Calu3 (cell line): ENCODE data around the gene MAN1A2. TPM values are rescaled to one million over a fixed set of nuclear protein-coding genes. Genes with fewer than 3 reads are reported as not detected.

Experiments used
- BruUV-seq: library from RNA; stranded (reverse); fragments of 400-500 nt; replicated peaks from 2 replicates; lab custom pipeline; 2021; lab: Mats Ljungman, UMichigan
- CTCF ChIA-PET: fragments of 300-600 bp; sonication (Branson Sonifier 250); formaldehyde crosslinking; loops from one replicate; lab custom pipeline; 2022; ENCODE audit warnings: antibody characterized with exemption; lab: Charles Lee
- DNase-seq: peaks from one replicate; pipeline ENCODE4 v3.0.0; 2022
- H3K27ac Mint-ChIP-seq: one replicate; pipeline ENCODE4 v1.8.0; 2022; ENCODE audit warnings: mixed read lengths; ENCODE audit not compliant: unreplicated experiment
- H3K27me3 Mint-ChIP-seq: one replicate; pipeline ENCODE4 v1.8.0; 2022; ENCODE audit warnings: mixed read lengths; ENCODE audit not compliant: unreplicated experiment
- H3K36me3 Mint-ChIP-seq: one replicate; pipeline ENCODE4 v1.8.0; 2022; ENCODE audit warnings: mild to moderate bottlenecking, moderate library complexity, mixed read lengths; ENCODE audit not compliant: insufficient read depth, unreplicated experiment
- H3K4me1 Mint-ChIP-seq: one replicate; pipeline ENCODE4 v1.8.0; 2022; ENCODE audit warnings: mild to moderate bottlenecking, low read depth, mixed read lengths; ENCODE audit not compliant: unreplicated experiment
- H3K4me3 Mint-ChIP-seq: one replicate; pipeline ENCODE4 v1.8.0; 2022; ENCODE audit warnings: mild to moderate bottlenecking, low read depth, moderate library complexity, mixed read lengths; ENCODE audit not compliant: unreplicated experiment
- H3K9me3 Mint-ChIP-seq: one replicate; pipeline ENCODE4 v1.8.0; 2022; ENCODE audit warnings: low read depth, mixed read lengths; ENCODE audit not compliant: unreplicated experiment
- CTCF ChIP-seq: fragments of 200-600 bp; IDR thresholded peaks from one replicate; pipeline ENCODE4 v1.8.0; 2022; ENCODE audit warnings: antibody characterized with exemption; ENCODE audit not compliant: unreplicated experiment
- intact Hi-C: fragments of 100-400 bp; cut with micrococcal nuclease; formaldehyde crosslinking; loops from one replicate; pipeline ENCODE4 v1.10.0; 2022; ENCODE audit not compliant: unreplicated experiment
- total RNA-seq: library from RNA; stranded (reverse); gene quantifications from 2 replicates; pipeline ENCODE4 v1.2.3, GENCODE V29; 2022

MAN1A2 gene
- total RNA-seq, 1 experiment from 2014 or later: 28.2 TPM

GRCh38 chr1:117568999-117569398 is 201.8 kb downstream of the MAN1A2 start:
- Mint-ChIP-seq H3K27ac (no peak overlapping the region), H3K36me3 (no peaks in the 10 kb centered on the region), H3K4me3 (no peak overlapping the region), H3K4me1 (peaks cover 16% of the 10 kb centered on the region), H3K9me3 (no peaks in the 10 kb centered on the region), H3K27me3 (no peaks in the 10 kb centered on the region)
- no TSS peak for BruUV-seq
- intact Hi-C loops: no loop called here
- CTCF ChIA-PET: no interaction called here
- TF ChIP-seq CTCF: no peak
- no peak for DNase-seq

DNA sequence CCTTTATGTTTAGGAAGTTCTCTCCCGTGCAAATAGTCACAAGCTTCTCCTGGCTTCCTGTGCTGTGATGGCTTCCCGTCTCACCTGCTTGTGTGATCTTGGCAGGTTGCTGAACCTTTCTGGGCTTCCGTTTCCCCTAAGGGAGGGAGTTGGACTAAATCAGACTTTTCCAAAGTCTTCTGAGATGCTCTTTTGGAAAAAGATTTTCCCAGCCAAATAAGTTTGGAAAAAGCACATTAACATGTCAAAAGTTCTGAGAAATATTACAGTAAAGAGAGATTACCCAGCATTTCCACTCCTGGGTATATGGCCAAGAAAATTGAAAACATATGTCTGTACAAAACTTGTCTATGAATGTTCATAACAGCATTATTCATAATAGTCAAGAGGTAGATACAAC is 202.6 kb downstream of the MAN1A2 start:
- CTCF ChIA-PET: no interaction called here
- BruUV-seq: no TSS peak
- no peaks in the 10 kb centered on the region for H3K36me3 Mint-ChIP-seq
- no peak overlapping the region for H3K4me3 Mint-ChIP-seq
- H3K27ac Mint-ChIP-seq: no peak overlapping the region
- TF ChIP-seq CTCF: no peak
- peaks cover 10% of the 10 kb centered on the region for H3K4me1 Mint-ChIP-seq
- no peak for DNase-seq
- H3K27me3 Mint-ChIP-seq: no peaks in the 10 kb centered on the region
- intact Hi-C loops: no loop called here
- no peaks in the 10 kb centered on the region for H3K9me3 Mint-ChIP-seq

- Mint-ChIP-seq H3K4me3 (no peak overlapping the region), H3K4me1 (peaks cover 7% of the 10 kb centered on the region), H3K27me3 (no peaks in the 10 kb centered on the region), H3K36me3 (no peaks in the 10 kb centered on the region), H3K27ac (no peak overlapping the region), H3K9me3 (no peaks in the 10 kb centered on the region)
- no TSS peak for BruUV-seq
- TF ChIP-seq CTCF: no peak
- intact Hi-C loops: no loop called here
- CTCF ChIA-PET: interaction anchor here (0.6 kb wide), 1 partner anchor 36 kb away, joined by 3 read pairs; no protein-coding TSS in a partner anchor
- DNase-seq: peak; percentile 54
Measured at GRCh38 chr1:117570988-117571409, 203.8 kb downstream of the MAN1A2 start.

GRCh38 chr1:117571496-117571895 is 204.2 kb downstream of the MAN1A2 start:
- no peak for DNase-seq
- intact Hi-C loops: no loop called here
- Mint-ChIP-seq H3K36me3 (no peaks in the 10 kb centered on the region), H3K9me3 (no peaks in the 10 kb centered on the region), H3K27me3 (no peaks in the 10 kb centered on the region), H3K4me1 (peaks cover 7% of the 10 kb centered on the region), H3K27ac (no peak overlapping the region), H3K4me3 (no peak overlapping the region)
- CTCF ChIA-PET: interaction anchor here (0.6 kb wide), 1 partner anchor 35 kb away, joined by 3 read pairs; no protein-coding TSS in a partner anchor
- no TSS peak for BruUV-seq
- no peak for TF ChIP-seq CTCF
